Frontal cortex (tissue), 4 donors: ENCODE data around the gene PRELP. TPM values are rescaled to one million over a fixed set of nuclear protein-coding genes. Genes with fewer than 3 reads are reported as not detected.

Experiments used
- DNase-seq, 2 donors: peaks; one replicate each; pipeline ENCODE4 v3.0.0; 2012; ENCODE audit warnings: low spot score in 2 of 2
- FAIRE-seq: peaks from 2 replicates; lab custom pipeline; 2012; peaks lifted over from hg19 to GRCh38; lab: Jason Lieb, UNC
- total RNA-seq: library from RNA; depleted of rRNA; stranded (reverse); fragments of >200 nt; gene quantifications from one replicate; pipeline ENCODE4 v1.2.3, GENCODE V29; 2014
- donor health status: control.
- donor health status: control.
- donor health status: control.

The PRELP gene
- total RNA-seq, 1 donor from 2014 or later, result 0.41 TPM

DNA sequence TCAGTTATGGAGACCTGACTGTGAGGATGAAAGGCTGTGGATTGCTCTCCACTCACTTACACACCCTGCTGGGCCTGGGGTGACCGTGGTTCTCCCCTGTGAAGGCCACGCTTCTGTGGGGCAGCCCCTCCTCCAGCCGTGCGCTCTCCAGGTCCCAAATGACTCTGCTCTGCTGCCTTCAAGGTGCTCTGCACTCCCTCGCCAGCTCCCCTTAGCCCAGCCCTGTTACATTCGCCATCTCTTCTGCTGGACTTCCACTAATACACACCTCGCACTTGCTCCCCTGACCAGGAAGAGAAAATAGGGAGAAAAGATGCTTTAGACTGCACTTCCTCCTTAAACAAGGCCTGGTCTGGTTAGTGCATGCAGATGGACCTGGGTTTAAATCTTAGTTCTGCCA lies 42.9 kb downstream of the PRELP start:
- DNase-seq (no peak), FAIRE-seq (no peak)

DNA sequence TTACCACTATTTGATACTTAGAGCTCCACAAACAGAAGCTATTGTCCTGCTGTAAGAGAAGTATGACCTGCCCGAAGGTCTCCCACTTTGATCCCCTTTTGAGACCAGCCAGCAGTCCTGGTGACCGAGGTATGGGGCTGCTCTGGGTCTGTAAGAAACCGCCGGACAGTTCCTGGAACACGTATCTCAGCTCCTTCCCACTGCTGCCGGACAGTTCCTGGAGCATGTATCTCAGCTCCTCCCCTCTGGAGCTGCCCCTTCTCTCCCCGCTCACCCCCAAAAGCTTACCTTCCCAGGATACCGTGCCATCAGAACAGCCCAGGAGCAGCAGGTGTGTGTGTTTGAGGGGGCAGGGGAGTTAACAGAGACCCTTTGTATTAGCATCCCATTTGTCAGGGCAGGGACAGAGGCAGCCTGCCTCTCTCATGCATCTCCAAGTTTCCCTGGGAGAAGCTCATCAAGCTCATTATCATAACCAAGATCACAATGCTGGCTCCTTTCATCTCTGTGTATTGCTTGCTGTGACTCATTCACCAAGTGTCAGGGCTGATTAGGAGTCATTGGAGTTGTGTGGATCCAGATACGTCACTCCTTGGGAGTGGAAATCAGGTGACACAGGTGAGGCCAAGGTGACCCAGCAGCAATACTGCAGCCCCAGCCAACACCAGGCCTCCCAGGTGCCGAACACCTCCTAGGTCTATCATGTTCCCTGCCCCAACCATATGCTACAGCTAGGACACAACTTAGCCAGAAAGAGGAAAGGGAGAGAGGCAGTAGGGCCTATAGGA lies 43.6 kb downstream of the PRELP start:
- DNase-seq, result no peak
- no peak for FAIRE-seq

DNA sequence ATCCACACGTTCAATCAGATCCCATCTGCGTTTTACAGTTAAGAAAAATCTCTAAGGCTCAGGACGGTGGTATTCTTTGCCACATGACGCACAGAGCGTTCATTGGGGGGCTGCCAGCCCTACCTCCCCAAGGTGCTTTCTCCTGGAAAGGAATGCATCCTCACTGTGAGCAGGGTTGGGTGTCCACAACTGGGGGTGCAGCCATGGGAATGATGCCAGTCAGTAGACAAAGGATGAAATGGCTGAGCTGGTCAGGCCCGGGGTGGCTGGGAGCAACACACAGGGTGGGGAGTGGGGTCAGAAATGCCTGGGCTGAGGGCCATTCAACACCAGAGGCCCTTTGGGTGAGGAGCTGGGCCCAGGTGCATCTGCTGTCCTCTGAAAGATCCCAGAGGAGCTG lies 44.3 kb downstream of the PRELP start:
- FAIRE-seq (no peak), DNase-seq (no peak)

DNA sequence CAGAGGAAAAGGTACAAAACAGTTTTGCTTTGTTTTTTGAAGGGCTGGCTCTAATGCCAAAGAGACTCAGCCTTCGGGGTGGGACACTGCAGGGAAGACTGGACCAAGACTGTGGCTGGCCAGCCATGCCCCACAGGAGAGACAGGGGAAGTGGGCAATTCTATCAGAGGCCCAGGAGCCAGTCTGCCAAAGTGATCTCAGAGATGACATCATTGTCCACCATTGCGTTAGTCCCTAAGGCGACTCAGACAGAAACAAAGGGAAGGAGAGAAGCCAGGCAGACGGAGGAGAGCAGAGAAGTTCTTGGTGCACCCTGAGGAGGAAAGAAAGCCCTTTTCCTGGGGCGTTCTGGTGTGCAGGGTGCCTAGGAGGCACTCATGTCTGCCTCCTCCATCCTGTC lies 44.7 kb downstream of the PRELP start:
- DNase-seq (no peak), FAIRE-seq (no peak)

DNA sequence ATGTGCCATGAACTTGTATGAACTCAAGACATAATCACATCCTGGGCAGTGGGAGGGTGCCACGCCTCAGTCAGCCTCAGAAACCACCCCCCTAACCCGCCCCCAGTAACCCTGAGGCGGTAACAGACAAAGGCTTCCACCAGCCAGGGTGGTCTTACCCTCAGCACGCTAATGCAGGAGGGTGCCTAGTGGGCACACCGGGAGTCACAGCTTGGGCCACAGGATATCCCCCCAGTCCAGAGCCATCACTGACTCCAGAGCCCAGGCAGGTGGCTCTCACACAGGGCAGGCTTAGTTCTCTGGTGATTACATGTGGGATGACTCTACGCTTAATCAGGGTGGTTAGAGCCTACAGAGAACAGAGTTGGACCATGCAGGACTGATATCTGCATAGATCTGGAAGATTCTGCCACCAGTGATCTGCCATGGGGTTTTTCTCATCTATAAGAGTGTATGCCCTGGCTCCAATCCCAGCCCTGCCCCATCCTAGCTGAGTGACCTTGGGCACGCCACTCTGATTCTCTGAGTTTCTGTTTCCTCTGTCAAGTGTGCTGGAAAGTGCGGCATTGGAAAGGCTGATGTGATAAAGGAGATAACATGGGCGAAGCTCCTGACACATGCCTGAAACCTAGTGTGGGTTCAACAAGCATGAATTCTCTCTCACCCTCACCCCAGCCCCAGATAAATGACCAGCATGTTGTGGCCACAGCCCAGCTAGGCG lies 45.6 kb downstream of the PRELP start:
- no peak for FAIRE-seq
- DNase-seq, result no peak

DNA sequence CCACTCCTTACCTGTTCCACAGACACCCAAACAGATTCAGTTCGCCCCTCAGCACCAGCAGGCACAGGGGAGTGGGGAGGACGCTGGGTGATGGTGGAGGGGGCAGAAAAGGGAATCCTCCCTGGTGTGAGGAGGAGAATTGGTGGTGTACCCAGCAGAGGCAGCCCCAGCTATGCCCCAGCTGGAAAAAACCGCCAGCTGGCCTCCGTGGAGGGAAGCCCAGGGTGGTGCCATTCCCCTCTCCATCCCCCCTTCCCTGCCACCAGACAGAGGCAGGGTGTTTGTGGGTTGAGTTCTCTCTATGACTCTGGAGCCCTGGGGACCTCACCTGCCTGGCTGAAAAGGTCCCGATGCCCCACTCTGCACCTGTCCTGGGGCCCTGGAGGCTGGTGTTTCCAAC lies 46.2 kb downstream of the PRELP start:
- DNase-seq, result no peak

DNA sequence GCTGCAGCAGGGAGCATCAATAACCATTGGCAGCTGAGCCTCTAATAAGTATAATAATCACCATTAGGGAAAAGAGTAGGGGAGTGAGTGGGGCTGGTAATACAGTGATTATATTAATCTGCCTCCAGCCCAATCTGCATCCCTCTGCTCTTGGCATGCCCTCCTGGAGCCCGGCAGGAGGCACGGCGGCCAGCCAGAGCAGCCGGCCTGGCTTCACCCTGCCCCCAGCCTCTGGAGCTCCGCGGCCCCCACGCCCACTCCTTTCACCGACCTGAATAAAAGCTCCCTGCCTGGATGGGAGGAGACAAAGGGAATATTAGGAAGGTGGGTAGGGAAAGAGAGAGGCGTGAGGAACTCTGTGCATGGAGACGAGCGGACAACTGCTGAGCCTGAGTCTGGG lies 46.6 kb downstream of the PRELP start:
- FAIRE-seq (no peak), DNase-seq (no peak)

More for the DNA sequence above, 46.2 kb downstream of the PRELP start:
- FAIRE-seq, result no peak

DNA sequence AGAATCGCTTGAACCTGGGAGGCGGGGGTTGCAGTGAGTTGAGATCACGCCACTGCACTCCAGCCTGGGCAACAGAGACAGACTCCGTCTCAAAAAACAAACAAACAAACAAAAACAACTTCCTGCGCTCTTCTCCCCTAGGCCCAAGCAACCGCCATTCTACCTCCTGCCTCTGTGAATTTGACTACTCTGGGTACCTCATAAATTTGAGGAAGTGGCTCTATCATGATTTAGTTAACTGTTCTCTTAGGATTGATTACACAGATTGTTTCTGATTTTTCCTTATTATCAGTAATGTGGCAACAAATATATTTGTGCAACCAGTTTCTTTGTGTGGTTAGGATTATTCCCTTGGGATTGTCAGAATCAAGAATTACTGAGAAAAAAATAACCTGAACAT lies 48.1 kb downstream of the PRELP start:
- FAIRE-seq (no peak), DNase-seq (no peak)

DNA sequence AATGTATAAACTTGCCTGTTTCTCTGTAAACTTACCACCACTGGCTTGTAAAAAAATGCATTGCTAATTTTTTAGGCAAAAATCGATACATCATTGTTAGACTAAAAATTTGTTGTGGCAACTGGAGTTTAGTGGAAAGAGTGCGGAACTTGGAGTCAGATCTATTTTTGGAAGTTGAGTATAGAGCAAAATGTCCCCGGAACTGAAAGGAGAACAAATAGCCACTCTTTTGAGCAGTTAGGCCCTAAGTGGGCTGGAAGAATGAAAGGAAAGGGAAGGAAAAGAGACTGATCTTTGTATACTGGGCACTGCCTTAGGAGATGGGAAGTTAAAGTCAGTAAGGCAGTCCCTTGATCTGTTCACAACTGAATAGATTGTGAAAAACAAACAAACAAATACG lies 48.5 kb downstream of the PRELP start:
- no peak for FAIRE-seq
- DNase-seq, result no peak

DNA sequence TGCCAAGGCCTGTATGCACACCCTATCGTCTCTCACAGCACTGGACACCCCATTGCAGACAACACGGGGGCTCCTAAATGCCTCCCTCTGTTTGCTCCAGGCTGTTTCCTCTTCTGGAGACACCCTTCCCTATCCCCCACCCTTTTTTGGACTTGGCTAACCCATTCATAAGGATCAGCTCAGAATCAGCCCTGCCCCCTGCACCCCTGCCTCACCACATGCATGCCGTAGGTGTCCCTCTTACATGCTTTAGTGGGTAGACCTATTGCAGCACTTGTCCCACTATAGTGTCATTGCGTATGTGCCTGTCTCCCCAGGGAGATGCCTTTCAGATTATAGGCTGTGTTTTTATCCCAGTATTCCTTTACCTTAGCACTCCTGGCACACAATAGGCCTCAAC lies 49.2 kb downstream of the PRELP start:
- FAIRE-seq (no peak), DNase-seq (no peak)

DNA sequence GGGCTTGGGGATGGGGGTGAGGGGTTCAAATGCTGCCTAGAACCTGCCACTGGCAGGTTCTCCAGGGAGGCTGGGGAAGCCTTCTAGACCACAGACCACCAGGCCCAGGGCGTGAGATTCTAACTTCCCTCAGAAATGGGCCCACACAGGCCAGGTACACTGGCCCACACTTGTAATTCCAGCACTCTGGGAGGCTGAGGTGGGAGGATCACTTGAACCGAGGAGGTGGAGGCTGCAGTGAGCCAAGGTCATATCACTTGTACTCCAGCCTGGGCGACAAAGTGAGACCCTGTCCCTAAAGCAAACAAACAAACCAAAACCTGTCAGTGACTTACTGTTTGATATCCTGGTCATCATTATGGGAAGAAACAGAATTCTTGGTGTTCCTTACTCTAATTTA lies 50.1 kb downstream of the PRELP start:
- FAIRE-seq (no peak), DNase-seq (no peak)

DNA sequence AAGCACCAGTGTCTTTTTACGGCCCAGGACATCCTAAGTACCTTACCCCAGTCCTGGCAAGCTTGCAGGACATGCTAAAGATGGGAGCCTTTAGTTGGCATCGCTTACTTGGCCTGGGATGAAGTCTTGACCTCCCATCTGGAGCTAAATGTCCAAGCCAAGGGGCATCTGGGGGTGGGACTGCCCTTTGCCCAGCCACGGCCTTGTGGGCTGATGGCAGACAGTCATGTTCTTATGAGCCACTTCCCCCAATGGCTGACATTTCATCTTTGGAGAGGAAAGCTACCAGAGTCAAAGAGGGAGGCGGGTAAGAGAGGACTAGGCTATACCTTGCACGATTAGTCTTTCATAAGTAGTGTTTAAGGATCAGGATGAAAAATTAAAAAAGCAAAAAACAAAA lies 50.5 kb downstream of the PRELP start:
- FAIRE-seq, result no peak
- no peak for DNase-seq

DNA sequence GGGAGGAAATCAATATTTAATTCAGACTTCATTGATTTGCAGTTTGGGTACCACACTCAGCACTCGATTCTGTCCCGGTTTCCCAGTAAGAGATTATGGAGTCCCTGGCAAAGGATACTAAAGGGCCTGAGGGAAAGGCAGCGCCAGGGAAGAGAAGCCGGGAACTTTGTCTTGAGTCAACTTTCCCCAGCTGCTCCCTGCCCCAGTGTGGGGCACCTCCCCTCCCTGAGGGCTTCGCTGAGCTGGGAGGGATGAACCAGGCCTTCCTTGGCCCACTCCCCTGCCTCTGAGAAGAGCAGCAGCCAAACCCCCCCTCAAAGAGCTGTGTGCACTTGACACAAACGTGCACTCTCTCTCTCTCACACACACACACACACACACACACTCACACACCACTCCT lies 51.0 kb downstream of the PRELP start:
- FAIRE-seq (no peak), DNase-seq (no peak)

DNA sequence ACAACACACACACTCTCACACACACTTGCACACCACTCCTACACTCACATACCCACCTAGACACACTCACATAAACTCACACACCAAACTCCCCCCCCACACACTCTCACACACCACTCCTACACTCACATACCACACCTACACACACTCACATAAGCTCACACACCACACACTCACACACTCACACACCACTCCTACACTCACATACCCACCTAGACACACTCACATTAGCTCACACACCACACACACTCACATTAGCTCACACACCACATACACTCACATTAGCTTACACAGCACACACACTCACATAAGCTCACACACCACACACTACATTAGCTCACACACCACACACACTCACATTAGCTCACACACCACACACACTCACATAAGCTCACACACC lies 51.4 kb downstream of the PRELP start:
- no peak for FAIRE-seq
- no peak for DNase-seq

DNA sequence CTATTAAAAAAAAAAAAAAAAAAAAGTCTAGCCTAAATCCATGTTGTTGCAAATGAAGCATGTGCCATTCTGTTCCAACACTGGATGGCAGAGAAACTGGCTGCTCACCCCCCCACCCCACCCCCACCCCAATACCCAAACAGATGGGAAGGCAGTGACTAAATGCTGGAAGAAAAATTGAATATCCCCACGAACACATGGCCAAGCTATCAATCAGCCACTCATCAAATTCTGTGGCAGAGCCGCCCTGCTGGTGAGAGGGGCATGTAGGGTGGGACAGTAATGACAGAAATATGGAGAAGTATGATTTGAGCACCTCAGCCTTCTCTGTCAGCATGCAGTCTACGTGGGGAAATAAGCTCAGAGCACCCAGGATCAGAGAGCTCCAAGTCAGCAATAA lies 52.5 kb downstream of the PRELP start:
- FAIRE-seq, result no peak
- no peak for DNase-seq

DNA sequence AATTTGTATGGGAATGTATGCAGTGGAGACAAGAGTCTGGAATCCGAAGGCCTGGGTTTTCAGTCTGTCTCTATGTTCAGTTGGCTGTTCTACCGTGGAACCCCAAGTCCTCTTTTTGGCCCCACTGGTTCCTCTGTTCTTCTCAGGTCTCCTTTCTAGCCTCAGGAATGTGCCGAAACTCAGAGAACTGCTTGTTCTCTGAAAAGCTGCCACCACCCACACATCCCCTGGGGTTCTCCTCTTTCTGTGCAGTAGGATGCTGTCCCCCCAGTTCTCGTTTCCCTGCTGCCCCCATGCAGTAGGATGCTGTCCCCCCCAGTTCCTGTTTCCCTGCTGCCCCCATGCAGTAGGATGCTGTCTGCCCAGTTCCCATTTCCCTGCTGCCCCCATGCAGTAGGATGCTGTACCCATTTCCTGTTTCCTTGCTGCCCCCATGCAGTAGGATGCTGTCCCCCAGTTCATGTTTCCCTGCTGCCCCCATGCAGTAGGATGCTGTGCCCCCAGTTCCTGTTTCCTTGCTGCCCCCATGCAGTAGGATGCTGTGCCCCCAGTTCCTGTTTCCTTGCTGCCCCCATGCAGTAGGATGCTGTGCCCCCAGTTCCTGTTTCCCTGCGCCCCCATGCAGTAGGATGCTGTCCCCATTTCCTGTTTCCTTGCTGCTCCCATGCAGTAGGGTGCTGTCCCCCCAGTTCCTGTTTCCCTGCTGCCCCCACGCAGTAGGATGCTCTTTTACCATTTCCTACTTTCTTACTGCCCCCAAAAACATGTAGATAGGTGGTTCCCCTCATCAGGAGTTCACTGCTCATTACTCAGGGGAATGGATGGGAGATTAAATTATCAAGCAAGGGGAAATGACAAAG lies 53.6 kb downstream of the PRELP start:
- DNase-seq, result no peak
- FAIRE-seq, result no peak

DNA sequence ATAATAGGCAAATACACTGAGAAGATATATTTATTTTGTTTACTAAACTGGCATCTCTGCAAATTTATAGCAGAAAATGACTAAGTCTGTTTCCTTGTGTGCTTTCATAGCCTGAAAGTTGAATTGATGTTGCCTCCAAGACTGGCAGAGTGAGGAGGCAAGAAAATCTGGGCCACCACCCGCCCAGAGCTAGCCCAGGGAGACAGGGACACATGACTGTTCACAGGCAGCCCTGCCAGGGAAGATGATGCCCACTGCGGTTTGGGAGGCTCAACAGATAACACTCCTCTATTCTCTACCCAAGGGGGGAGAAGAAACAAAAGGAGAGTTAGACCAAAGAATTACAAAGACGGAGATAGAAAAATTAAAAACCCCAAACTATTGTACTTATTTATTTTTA lies 55.5 kb downstream of the PRELP start:
- no peak for FAIRE-seq
- DNase-seq, result no peak

DNA sequence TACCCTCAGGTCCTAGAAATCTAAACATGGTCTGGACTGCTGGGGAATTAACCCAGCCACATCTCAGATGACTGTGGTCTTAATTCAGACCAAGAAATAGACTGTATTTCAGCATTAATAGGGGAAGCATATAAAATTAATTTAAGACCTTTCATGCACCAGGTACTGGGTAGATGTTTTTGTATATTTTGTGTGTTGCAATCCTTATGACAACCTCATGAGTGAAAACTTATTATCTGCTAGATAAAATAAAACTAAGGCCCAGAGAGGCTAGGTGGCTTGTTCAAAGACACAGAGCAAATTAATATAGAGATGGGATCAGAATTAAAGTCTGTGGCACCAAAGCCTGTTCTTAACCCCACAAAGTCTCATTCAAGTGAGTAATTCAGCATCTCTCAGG lies 58.4 kb downstream of the PRELP start:
- FAIRE-seq, result no peak

DNA sequence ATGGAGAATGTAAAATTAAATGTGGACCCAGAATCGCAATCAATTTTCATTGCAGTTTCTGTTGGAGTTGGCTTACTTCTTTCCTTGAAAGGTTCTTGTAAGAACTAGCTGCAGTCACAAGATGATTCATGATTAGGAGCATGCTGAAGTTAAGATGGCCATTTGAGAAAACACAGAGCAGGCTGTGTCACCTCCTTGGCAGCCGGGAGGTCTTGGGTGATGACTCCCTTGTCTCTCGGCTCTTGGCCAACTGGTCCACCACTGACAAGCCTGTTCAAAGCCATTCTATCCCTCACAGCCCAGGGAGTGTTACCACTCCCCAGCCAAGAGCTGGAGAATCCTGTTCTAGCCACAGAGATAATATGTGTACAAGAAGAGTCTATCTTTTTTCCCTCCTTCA lies 58.9 kb downstream of the PRELP start:
- DNase-seq (no peak), FAIRE-seq (no peak)

More for the DNA sequence above, 58.4 kb downstream of the PRELP start:
- DNase-seq, result no peak

DNA sequence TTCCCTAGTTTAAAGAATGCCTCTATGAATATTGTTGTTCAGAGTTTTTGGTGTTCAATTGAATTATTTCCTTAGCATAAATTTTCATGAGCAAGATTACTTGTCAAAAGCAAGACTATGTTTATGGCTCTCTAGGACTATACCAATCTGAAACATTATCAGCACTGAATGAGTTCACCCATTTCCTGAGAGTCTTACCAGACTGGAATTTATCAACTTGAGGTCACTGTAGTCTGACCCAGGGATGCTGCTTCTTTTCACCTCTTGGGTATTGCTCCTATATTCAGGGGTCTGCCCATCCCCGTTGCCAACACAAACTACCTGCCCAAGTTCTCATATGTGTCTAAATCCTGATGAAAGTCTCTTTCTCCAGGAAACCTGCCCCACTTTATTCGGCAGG lies 61.0 kb downstream of the PRELP start:
- no peak for DNase-seq
- FAIRE-seq, result no peak

DNA sequence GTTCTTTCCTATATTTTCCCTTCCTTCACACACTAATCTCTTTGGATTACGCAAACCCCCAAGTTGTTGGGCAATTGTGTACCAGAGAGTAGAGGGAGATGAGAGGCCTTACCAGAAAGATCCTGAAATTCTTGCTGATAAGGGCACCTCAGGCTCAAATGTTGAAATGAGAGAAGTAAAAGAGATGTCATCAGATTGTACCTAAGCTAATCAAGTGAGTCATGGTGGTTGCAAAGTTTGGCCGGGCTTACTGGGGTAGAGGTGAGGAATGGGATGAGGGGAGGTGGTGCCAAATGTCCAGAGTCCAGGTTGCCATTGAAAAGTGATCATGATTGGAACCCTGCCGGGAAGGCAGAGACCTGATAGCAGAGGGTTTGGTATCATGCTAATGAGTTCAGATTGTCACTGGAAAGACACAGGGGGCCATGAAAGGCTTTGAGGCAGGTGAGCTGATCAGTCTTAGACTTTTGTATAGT lies 61.4 kb downstream of the PRELP start:
- no peak for FAIRE-seq
- DNase-seq, result no peak
